ENCODE measurements around the gene FBXL16.

Gene FBXL16

GRCh38 chr16:734981-735881, 29.6 kb upstream of the FBXL16 start:
- DNase-seq, result no peak

DNA sequence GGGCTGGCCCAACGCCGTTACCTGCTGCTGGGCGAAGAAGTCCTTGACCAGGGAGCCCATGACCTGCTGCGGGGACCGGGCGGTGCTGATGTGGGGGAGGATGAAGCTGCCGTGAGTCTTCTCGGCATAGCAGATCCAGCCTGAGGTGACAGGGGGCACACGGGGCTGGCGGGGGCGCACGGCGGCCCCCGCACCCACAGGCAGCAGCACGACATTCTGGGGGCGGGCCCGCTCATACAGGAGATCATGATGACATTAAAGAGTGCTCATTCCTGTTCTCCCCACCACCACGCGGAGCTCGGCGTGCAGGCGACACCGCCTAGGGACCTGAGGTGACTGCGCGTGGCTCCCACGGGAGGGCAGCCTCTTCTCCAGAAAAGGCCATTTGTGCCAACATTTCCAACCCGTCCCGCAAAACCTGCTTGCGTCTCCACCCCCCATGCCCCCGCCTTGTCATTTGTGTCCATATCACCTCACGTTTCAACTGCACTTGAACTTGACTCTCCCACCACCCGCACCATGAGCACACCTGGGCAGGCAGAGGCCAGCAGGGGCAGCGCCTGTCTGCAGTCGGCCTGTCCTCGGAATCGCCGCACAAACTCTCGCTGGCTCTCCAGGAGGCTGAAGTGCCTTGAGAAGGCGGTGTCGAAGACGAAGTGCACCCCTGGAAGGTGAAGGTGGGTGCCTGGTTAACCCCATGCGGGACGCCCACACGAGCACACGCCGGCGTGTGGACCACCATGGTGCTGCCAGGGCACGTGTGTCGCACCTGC, 28.8 kb upstream of the FBXL16 start:
- DNase-seq, result no peak

GRCh38 chr16:733382-734207, 28.0 kb upstream of the FBXL16 start:
- DNase-seq, result no peak

DNA sequence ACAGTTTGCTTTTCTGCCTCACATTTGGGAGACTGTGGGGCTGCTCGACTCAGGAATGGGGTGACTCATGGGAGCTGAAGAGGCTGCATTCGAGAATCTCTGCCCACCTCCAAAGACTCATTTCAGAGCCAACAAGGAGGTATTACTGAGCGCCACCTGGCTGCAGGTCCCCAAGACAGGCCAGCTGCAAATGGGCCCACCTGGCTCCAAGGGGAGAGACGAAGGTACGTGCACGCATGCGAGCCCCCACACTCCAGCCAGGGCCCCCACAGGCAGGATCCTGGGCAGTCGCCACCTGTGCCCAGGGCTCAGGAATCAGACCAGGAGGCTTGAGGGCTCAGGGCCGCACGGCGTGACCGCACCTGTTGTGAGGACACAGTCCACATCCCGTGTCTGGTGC, 27.3 kb upstream of the FBXL16 start:
- no peak for DNase-seq

DNA sequence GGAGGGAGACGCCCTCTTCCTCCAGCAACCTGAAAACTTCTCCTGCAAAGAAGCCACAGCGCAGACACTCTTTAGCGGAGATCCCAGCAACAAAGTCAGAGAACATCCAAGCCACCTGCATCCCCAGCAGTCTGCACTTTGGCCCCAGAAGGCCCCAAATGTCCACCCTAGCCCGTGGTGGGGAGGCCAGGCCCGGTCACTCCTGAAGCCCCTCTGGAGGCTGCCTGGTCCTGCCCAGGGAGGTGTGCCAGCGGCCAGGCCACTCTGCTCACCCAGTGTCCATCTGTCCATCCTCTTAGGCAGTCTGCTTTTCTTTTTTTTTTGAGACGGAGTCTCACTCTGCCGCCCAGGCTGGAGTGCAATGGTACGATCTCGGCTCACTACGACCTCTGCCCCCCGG, 26.7 kb upstream of the FBXL16 start:
- DNase-seq, result no peak

GRCh38 chr16:730666-731509, 25.3 kb upstream of the FBXL16 start:
- DNase-seq, result no peak

DNA sequence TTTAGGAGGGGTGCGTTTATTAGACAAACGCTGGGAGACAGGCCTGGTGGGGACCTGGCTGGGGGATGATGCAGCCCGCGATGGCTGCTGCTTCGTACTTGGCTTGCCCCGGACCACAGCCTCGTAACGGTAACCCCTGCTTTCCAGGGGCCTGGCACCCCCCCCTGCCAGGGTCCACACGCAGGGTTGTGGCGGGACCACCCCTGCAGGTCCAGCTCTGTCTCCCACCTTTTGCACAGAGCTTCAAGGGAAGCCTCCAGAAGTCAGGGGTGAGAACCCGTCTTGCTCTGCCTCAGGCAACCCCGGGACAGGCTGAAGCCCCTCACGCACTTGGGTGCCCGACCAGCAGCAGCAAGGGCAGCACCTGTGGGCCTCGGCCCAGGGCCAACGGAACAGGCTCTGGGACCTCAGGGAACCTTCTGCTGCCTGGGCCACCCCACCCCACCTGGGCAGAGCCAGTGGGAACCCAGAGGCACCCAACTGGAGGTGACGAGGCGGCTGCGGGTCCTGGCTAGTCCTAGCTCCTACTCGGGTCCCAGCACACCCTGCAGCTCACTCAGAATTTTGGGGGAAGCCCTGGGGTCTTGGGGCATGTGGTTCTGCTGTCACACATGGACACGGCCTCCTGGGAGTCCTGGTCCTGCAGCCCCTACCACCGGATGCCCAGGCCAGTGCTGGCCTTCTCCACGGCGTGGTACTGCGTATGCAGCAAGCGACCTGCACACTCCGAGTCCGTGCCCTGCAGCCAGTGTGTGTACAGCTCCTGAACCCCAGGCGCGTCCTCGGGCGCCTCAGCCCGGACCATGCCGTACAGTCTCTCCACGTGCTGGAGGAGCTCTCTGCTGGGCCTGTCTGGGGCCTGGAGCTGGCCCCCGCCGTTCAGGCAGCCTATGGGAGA, 24.4 kb upstream of the FBXL16 start:
- no peak for DNase-seq

- DNase-seq, result no peak
These were observed 23.5 kb upstream of the FBXL16 start for GRCh38 chr16:728890-729744.

GRCh38 chr16:728131-728889, 22.7 kb upstream of the FBXL16 start:
- DNase-seq, result peak; percentile 47

DNA sequence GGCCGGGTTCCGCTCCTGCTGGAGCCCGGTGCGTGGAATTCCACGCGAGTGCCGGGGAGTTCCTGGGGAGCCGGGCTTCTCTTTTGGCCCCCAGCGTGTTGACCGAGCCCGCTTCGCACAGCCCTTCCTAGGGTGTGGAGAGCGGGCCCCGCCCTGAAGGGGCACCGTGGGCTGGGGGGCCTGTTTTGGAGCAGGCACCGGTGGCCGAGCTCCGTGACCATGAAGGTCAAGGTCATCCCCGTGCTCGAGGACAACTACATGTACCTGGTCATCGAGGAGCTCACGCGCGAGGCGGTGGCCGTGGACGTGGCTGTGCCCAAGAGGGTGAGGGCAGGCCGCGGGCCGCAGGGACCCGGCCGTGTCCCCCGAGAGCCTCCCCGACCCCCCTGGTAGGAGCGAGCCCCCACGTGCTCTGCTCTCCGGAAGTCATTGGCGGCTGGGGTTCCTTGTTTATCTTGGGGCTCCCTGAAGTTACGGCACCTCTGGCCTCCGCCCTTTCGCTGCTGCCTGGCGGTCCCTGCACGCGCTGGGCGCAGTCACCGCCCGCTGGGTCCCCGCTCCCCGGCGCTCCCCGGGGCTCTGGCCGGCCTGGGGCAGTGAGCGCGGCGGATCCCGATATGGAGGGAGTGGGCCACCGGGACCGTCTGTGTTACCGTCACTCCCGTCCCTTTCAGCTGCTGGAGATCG, 21.8 kb upstream of the FBXL16 start:
- no peak for DNase-seq

- DNase-seq, result peak; percentile 55
These were observed 21.1 kb upstream of the FBXL16 start, which contains the start of the genes CCDC78 and HAGHL for GRCh38 chr16:726438-727290. Gene CCDC78, minus strand, starts transcription at chr16:726443. Its CDS starts 76 bp downstream, at chr16:726367. Gene HAGHL, plus strand, starts transcription at chr16:727106. Its CDS starts 404 bp downstream, at chr16:727510.

- no peak for DNase-seq
These were observed 20.5 kb upstream of the FBXL16 start for GRCh38 chr16:726188-726437.

GRCh38 chr16:725463-726187, 20.0 kb upstream of the FBXL16 start:
- DNase-seq, result no peak

DNA sequence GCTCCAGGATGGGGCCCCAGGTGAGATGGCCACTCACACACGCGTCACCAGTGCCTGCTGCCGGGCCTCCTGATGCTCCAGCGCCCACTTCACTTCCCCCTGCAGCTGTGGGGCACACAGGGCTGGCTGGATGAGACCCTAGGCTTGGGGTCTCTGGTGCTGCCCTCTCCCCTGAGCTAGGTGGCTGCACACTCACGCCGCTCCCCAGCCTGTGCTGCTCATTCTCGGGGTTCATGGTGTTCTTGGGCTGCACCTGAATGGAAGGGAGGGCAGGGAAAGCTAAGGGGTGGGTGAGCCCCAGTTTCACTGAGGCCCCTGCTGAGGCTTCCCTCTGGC, 19.4 kb upstream of the FBXL16 start:
- DNase-seq, result no peak

- DNase-seq, result no peak
These were observed 18.8 kb upstream of the FBXL16 start for GRCh38 chr16:724188-725040.

GRCh38 chr16:723695-724094, 18.1 kb upstream of the FBXL16 start:
- no peak for DNase-seq

Data from activated effector memory CD4-positive, alpha-beta T cell treated with Interleukin-2 at 50 U/mL for 16 hours (primary cell).